NCI-H82 treated with DMSO at 0.1 percent for 48 hours (cell line): Measurements from ENCODE around the gene MED27.

ENCODE experiments used
- DNase-seq: peaks from one replicate; lab custom pipeline; 2025; ENCODE audit not compliant: unreplicated experiment; lab: John Stamatoyannopoulos, UW

MED27 gene

GRCh38 chr9:131976157-131977108 is 103.2 kb downstream of the MED27 start:
- DNase-seq, result peak; percentile 76

- no peak for DNase-seq
Measured at GRCh38 chr9:131972889-131973288, 106.8 kb downstream of the MED27 start.

- DNase-seq, result peak; percentile 77
Measured at GRCh38 chr9:131971482-131972074, 108.1 kb downstream of the MED27 start.

GRCh38 chr9:131969469-131969989 is 110.1 kb downstream of the MED27 start:
- DNase-seq, result peak; percentile 9

GRCh38 chr9:131968632-131969031 is 111.0 kb downstream of the MED27 start:
- no peak for DNase-seq

GRCh38 chr9:131965841-131966240 is 113.8 kb downstream of the MED27 start:
- DNase-seq, result no peak

- DNase-seq, result no peak
Measured at GRCh38 chr9:131965103-131965502, 114.6 kb downstream of the MED27 start.

- DNase-seq, result no peak
Measured at GRCh38 chr9:131963072-131964030, 116.3 kb downstream of the MED27 start.

GRCh38 chr9:131961496-131961880 is 118.2 kb downstream of the MED27 start:
- no peak for DNase-seq

- DNase-seq, result no peak
Measured at GRCh38 chr9:131960851-131961495, 118.7 kb downstream of the MED27 start.

GRCh38 chr9:131960311-131960710 is 119.4 kb downstream of the MED27 start:
- no peak for DNase-seq

GRCh38 chr9:131959887-131960286 is 119.8 kb downstream of the MED27 start:
- DNase-seq, result no peak

- DNase-seq, result no peak
Measured at GRCh38 chr9:131959056-131959455, 120.6 kb downstream of the MED27 start.

GRCh38 chr9:131954299-131954698 is 125.4 kb downstream of the MED27 start:
- DNase-seq, result no peak

- no peak for DNase-seq
Measured at GRCh38 chr9:131951905-131952304, 127.8 kb downstream of the MED27 start.

GRCh38 chr9:131951155-131951554 is 128.5 kb downstream of the MED27 start:
- DNase-seq, result no peak

- DNase-seq, result no peak
Measured at GRCh38 chr9:131950487-131950886, 129.2 kb downstream of the MED27 start.

GRCh38 chr9:131946180-131946579 is 133.5 kb downstream of the MED27 start:
- no peak for DNase-seq

- DNase-seq, result no peak
Measured at GRCh38 chr9:131943351-131943841, 136.3 kb downstream of the MED27 start.

GRCh38 chr9:131942146-131942720 is 137.4 kb downstream of the MED27 start:
- no peak for DNase-seq
